ENCODE measurements around the gene WNT16. TPM values are rescaled to one million over a fixed set of nuclear protein-coding genes. Genes with fewer than 3 reads are reported as not detected.
"Not testable (repeated sequence)": the region's sequence is repeated elsewhere in the genome, so short reads cannot be mapped to it uniquely, and the experiment has no call there.

Gene WNT16
- total and polyA plus RNA-seq, 2 of the 8 experiments (the other 6 are each of a cell fraction or from before 2014, with no cell fraction given) = 0.11 to 0.52 TPM

- H2BK12ac ChIP-seq (ENCODE audit: low read depth, low read length); H2AFZ ChIP-seq (ENCODE audit: low read length); H2BK5ac ChIP-seq (ENCODE audit: low read depth, low read length); H3K23ac ChIP-seq (ENCODE audit: insufficient read length); H3K79me1 ChIP-seq (ENCODE audit: low read depth, low read length); H3K14ac ChIP-seq (ENCODE audit: insufficient read length); H3K4me3 ChIP-seq (ENCODE audit: extremely low read depth in 1 of 4, insufficient read depth in 2 of 4, low read depth in 3 of 4, low read length in 4 of 4); H3K27ac ChIP-seq (ENCODE audit: low read depth, low read length); H3K18ac ChIP-seq (ENCODE audit: extremely low read depth, low read length); H3K4me1 ChIP-seq (replicated peaks in 1 of 4; ENCODE audit: control insufficient read depth in 3 of 4, insufficient read depth in 4 of 4, low read length in 3 of 4); H3K27me3 ChIP-seq (replicated peaks in 1 of 4; ENCODE audit: control insufficient read depth in 3 of 4, extremely low read depth in 1 of 4, insufficient read depth in 3 of 4, low read length in 3 of 4); H2BK20ac ChIP-seq (ENCODE audit: low read length); FAIRE-seq; H3K36me3 ChIP-seq (ENCODE audit: control insufficient read depth in 2 of 4, insufficient read depth in 4 of 4, low read length in 3 of 4); DNase-seq (ENCODE audit: low read depth in 1 of 2, low spot score in 2 of 2); H4K20me1 ChIP-seq (replicated peaks in 1 of 2; ENCODE audit: control insufficient read depth in 1 of 2, insufficient read depth in 2 of 2, low read length in 2 of 2); H2BK120ac ChIP-seq (replicated peaks; ENCODE audit: low read depth, low read length); H4K8ac ChIP-seq (ENCODE audit: extremely low read depth, insufficient read depth, low read length); H3K79me2 ChIP-seq (ENCODE audit: control insufficient read depth in 1 of 2, insufficient read depth in 2 of 2, low read length in 2 of 2); POLR2A ChIA-PET (ENCODE audit: partially characterized antibody); H2AK5ac ChIP-seq (ENCODE audit: low read depth, low read length); H3K4me2 ChIP-seq (ENCODE audit: insufficient read depth in 1 of 2, low read depth in 2 of 2, low read length in 2 of 2); H3K23me2 ChIP-seq (ENCODE audit: low read depth, low read length); H2BK15ac ChIP-seq (ENCODE audit: low read length); H3K56ac ChIP-seq (replicated peaks; ENCODE audit: insufficient read length, low read depth, low read length); H4K5ac ChIP-seq (ENCODE audit: insufficient read length, low read depth, low read length); H4K91ac ChIP-seq (replicated peaks; ENCODE audit: insufficient read length, low read length); H3K4ac ChIP-seq (replicated peaks; ENCODE audit: insufficient read length, low read depth, low read length); H3K9ac ChIP-seq (replicated peaks in 1 of 4; ENCODE audit: extremely low read depth in 1 of 4, low read depth in 3 of 4, low read length in 3 of 4): not testable (repeated sequence)
- 95% methylated on average over 5 of the region's 5 CpGs; no CpG with 5 or more reads in 1 of the 2 experiments for WGBS, 2 experiments (ENCODE audit: extremely low coverage in 1 of 2, insufficient coverage in 1 of 2, insufficient read length in 1 of 2, insufficient replicate concordance in 2 of 2, low coverage in 1 of 2, low lambda C conversion rate in 2 of 2, missing lambda C conversion rate in 1 of 2)
- H3K9me3 ChIP-seq (ENCODE audit: insufficient read depth in 2 of 2, low read depth in 1 of 2, low read length in 1 of 2) = peaks cover 6 to 14% of the 10 kb centered on the region in 2 experiments; a peak in 3 of 4 replicates
- CTCF ChIA-PET (ENCODE audit: partially characterized antibody) = interaction anchor here (0.9 kb wide), 1 partner anchor 303 kb away, joined by 3 read pairs; no protein-coding TSS in a partner anchor
These were observed 38.9 kb upstream of the WNT16 start for GRCh38 chr7:121289930-121290329.

Measured in H1 (cell line).